Endodermal cell (in vitro differentiated cells): ENCODE measurements around the gene FDXACB1. TPM values are rescaled to one million over a fixed set of nuclear protein-coding genes. Genes with fewer than 3 reads are reported as not detected.

ENCODE experiments used
- DNase-seq: peaks from one replicate; pipeline ENCODE4 v3.0.0-alpha.2; 2017
- H3K27ac ChIP-seq: 2 replicates; pipeline ENCODE4 v1.5.1; 2013; ENCODE audit warnings: mild to moderate bottlenecking, low read depth, low read length, moderate library complexity
- H3K27me3 ChIP-seq: 2 replicates; pipeline ENCODE4 v1.6.1; 2013; ENCODE audit warnings: mild to moderate bottlenecking, low read length, moderate library complexity; ENCODE audit not compliant: insufficient read depth, control insufficient read depth, poor library complexity, severe bottlenecking
- H3K36me3 ChIP-seq: 2 replicates; pipeline ENCODE4 v1.7.0; 2013; ENCODE audit warnings: mild to moderate bottlenecking, low read length, moderate library complexity; ENCODE audit not compliant: control insufficient read depth, insufficient read depth
- H3K4me1 ChIP-seq: one replicate; pipeline ENCODE4 v1.7.0; 2013; ENCODE audit warnings: low read length; ENCODE audit not compliant: control insufficient read depth, insufficient read depth
- H3K4me3 ChIP-seq: 2 replicates; pipeline ENCODE4 v1.5.1; 2013; ENCODE audit warnings: mild to moderate bottlenecking, low read length, moderate library complexity
- H3K9ac ChIP-seq: 2 replicates; pipeline ENCODE4 v1.6.1; 2013; ENCODE audit warnings: mild to moderate bottlenecking, low read length, moderate library complexity; ENCODE audit not compliant: poor library complexity, severe bottlenecking; ENCODE audit errors: extremely low read depth
- H3K9me3 ChIP-seq: 2 replicates; pipeline ENCODE4 v1.6.1; 2013; ENCODE audit warnings: mild to moderate bottlenecking, low read length, moderate library complexity; ENCODE audit not compliant: control insufficient read depth
- H3K27ac Mint-ChIP-seq: 2 replicates; pipeline ENCODE4 v1.8.0; 2020; ENCODE audit warnings: mixed read lengths
- H3K27me3 Mint-ChIP-seq: 2 replicates; pipeline ENCODE4 v1.8.0; 2021; ENCODE audit warnings: mild to moderate bottlenecking, mixed read lengths; ENCODE audit not compliant: insufficient read depth
- H3K36me3 Mint-ChIP-seq: 2 replicates; pipeline ENCODE4 v1.8.0; 2020; ENCODE audit warnings: low read depth, mixed read lengths
- H3K4me1 Mint-ChIP-seq: 2 replicates; pipeline ENCODE4 v1.8.0; 2020; ENCODE audit warnings: mixed read lengths
- H3K4me3 Mint-ChIP-seq: 2 replicates; pipeline ENCODE4 v1.8.0; 2020; ENCODE audit warnings: mild to moderate bottlenecking, moderate library complexity, mixed read lengths
- H3K9me3 Mint-ChIP-seq: 2 replicates; pipeline ENCODE4 v1.8.0; 2020; ENCODE audit warnings: mild to moderate bottlenecking, mixed read lengths
- WGBS, 2 experiments: methylation state at CpG; one replicate each; pipeline versions ENCODE4 v1.1.5 to v1.1.7; 2013; ENCODE audit warnings: missing lambda C conversion rate in 2 of 2, mixed read lengths in 1 of 2; ENCODE audit not compliant: insufficient coverage in 1 of 2, insufficient read length in 1 of 2; 5-methylcytosine and 5-hydroxymethylcytosine counted together
- total RNA-seq, 2 donors: library from RNA; stranded (reverse); fragmentation: NEBNext Ultra II Directional in 1 of 2; extraction: Animal tissue kit (Norgen Biotek cat#: 25700) in 1 of 2; gene quantifications; 2 replicates in 1 of 2; 3 replicates in 1 of 2; pipeline ENCODE4 v1.2.1, GENCODE V29; 2021
- TF ChIP-seq, protein P1 (sequence below): fragments of 200-600 bp; sonication (generic); conservative IDR thresholded peaks from 2 replicates; pipeline ENCODE4 v1.5.0; 2021; ENCODE audit warnings: antibody characterized with exemption, mild to moderate bottlenecking

The FDXACB1 gene
- total RNA-seq, 2 donors from 2014 or later = 1.7 to 2.7 TPM

DNA sequence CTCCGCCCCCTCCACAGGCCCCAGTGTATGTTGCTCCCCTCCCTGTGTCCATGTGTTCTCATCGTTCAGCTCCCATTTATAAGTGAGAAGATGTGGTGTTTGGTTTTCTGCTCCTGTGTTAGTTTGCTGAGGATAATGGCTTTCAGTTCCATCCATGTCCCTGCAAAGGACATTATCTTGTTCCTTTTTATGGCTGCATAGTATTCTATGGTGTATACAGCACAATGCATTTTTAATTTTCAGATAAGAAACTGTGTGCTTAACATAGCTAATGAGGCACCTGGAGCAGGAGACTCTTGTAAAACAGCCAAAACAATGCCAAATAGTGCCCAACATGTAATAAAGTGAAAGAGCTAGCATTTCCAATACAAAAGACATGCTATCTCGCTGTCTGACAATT is 29.3 kb downstream of the FDXACB1 start:
- H3K36me3 ChIP-seq = peaks cover 37% of the 10 kb centered on the region
- no peak overlapping the region for H3K9ac ChIP-seq
- H3K9me3 Mint-ChIP-seq = no peaks in the 10 kb centered on the region
- H3K27me3 ChIP-seq = no peaks in the 10 kb centered on the region
- no peak overlapping the region for H3K27ac ChIP-seq
- TF ChIP-seq, protein P1, sequence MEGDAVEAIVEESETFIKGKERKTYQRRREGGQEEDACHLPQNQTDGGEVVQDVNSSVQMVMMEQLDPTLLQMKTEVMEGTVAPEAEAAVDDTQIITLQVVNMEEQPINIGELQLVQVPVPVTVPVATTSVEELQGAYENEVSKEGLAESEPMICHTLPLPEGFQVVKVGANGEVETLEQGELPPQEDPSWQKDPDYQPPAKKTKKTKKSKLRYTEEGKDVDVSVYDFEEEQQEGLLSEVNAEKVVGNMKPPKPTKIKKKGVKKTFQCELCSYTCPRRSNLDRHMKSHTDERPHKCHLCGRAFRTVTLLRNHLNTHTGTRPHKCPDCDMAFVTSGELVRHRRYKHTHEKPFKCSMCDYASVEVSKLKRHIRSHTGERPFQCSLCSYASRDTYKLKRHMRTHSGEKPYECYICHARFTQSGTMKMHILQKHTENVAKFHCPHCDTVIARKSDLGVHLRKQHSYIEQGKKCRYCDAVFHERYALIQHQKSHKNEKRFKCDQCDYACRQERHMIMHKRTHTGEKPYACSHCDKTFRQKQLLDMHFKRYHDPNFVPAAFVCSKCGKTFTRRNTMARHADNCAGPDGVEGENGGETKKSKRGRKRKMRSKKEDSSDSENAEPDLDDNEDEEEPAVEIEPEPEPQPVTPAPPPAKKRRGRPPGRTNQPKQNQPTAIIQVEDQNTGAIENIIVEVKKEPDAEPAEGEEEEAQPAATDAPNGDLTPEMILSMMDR = no peak
- no peaks in the 10 kb centered on the region for H3K27me3 Mint-ChIP-seq
- H3K4me1 Mint-ChIP-seq = peaks cover 9% of the 10 kb centered on the region
- WGBS, 2 experiments = 100% methylated on average over 3 of the region's 3 CpGs; no CpG with 5 or more reads in 1 of the 2 experiments
- H3K4me3 ChIP-seq = no peak overlapping the region
- no peak for DNase-seq
- no peak overlapping the region for H3K27ac Mint-ChIP-seq
- peaks cover 21% of the 10 kb centered on the region for H3K36me3 Mint-ChIP-seq
- H3K4me3 Mint-ChIP-seq = no peak overlapping the region
- peaks cover 3% of the 10 kb centered on the region for H3K9me3 ChIP-seq
- peaks cover 7% of the 10 kb centered on the region for H3K4me1 ChIP-seq

DNA sequence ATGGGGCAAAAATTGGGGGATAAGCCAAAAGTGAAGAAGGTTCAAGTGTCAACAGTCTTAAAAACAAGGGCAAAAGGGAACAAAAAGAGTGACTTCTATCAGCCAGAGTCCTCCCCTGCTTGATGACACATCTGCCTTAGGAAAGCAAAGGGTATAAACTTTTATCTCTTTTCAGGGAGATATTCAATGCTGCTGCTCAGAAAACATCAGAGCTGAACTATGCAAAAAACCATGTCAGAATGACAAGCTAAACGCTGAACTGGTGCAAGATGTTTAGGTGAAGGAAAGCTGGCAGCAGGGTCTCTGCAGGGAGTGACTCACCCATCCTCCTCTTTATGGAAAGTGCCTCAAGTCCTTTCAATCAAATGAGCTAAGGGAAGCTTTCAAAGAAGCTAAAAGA is 32.3 kb downstream of the FDXACB1 start:
- peaks cover 3% of the 10 kb centered on the region for H3K9me3 ChIP-seq
- no peak overlapping the region for H3K4me3 ChIP-seq
- 30% methylated on average over 1 of the region's 1 CpG; no CpG with 5 or more reads in 1 of the 2 experiments for WGBS, 2 experiments
- peaks cover 7% of the 10 kb centered on the region for H3K4me1 ChIP-seq
- H3K36me3 ChIP-seq = peaks cover 31% of the 10 kb centered on the region
- H3K27ac ChIP-seq = no peak overlapping the region
- TF ChIP-seq, protein P1 = no peak
- no peaks in the 10 kb centered on the region for H3K9me3 Mint-ChIP-seq
- no peaks in the 10 kb centered on the region for H3K27me3 ChIP-seq
- no peak overlapping the region for H3K9ac ChIP-seq
- no peak overlapping the region for H3K4me3 Mint-ChIP-seq
- peaks cover 9% of the 10 kb centered on the region for H3K4me1 Mint-ChIP-seq
- peak; percentile 46 for DNase-seq
- H3K27me3 Mint-ChIP-seq = no peaks in the 10 kb centered on the region
- H3K27ac Mint-ChIP-seq = no peak overlapping the region
- H3K36me3 Mint-ChIP-seq = peaks cover 14% of the 10 kb centered on the region

DNA sequence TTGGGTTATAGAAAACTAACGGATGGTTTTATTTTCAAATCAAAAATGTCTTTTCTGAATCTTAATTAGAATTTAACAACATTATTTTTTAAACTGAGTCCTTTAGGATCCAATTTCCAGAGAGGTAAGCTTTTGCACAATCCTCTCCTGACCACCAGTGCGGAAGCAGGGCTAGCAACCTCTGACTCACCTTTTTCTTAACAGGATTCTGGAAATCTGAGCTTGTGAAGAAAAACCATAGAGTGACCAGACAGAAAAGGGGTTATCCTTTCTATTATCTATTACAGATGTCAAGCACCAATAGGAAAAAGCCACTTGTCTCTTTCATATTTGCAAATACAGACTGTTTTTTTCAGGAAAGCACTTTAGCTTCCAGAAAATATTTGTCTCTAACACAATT is 32.9 kb downstream of the FDXACB1 start:
- WGBS, 2 experiments = 98% methylated on average over 2 of the region's 2 CpGs; no CpG with 5 or more reads in 1 of the 2 experiments
- Histone ChIP-seq H3K27me3 (no peaks in the 10 kb centered on the region), H3K36me3 (peaks cover 31% of the 10 kb centered on the region), H3K9me3 (peaks cover 3% of the 10 kb centered on the region), H3K4me1 (peaks cover 8% of the 10 kb centered on the region), H3K27ac (no peak overlapping the region), H3K4me3 (no peak overlapping the region), H3K9ac (no peak overlapping the region)
- Mint-ChIP-seq H3K27me3 (no peaks in the 10 kb centered on the region), H3K36me3 (peaks cover 14% of the 10 kb centered on the region), H3K4me1 (peaks cover 12% of the 10 kb centered on the region), H3K9me3 (no peaks in the 10 kb centered on the region), H3K4me3 (no peak overlapping the region), H3K27ac (no peak overlapping the region)
- TF ChIP-seq, protein P1 = no peak
- no peak for DNase-seq
